ENCODE results near the gene DPM2.

DPM2 gene

GRCh38 chr9:127895811-127896210 lies 41.8 kb downstream of the DPM2 start:
- no peak for FAIRE-seq

GRCh38 chr9:127893392-127893791 lies 44.3 kb downstream of the DPM2 start:
- FAIRE-seq: no peak

- FAIRE-seq: no peak
Measured at GRCh38 chr9:127892831-127893230, 44.8 kb downstream of the DPM2 start.

GRCh38 chr9:127890053-127890452 lies 47.6 kb downstream of the DPM2 start:
- FAIRE-seq: no peak

GRCh38 chr9:127887792-127888191 lies 49.9 kb downstream of the DPM2 start:
- FAIRE-seq: no peak

GRCh38 chr9:127886401-127886972 lies 51.2 kb downstream of the DPM2 start:
- no peak for FAIRE-seq

- no peak for FAIRE-seq
Measured at GRCh38 chr9:127885508-127886281, 52.0 kb downstream of the DPM2 start.

All from TTC549 (cell line).